Measurements from ENCODE around the gene MYH7. TPM values are rescaled to one million over a fixed set of nuclear protein-coding genes. Genes with fewer than 3 reads are reported as not detected.

The MYH7 gene
- total RNA-seq, 6 donors from 2014 or later, result not detected

- H3K27me3 ChIP-seq, result no peaks in the 10 kb centered on the region
- no peaks in the 10 kb centered on the region for H3K36me3 ChIP-seq
- WGBS, 2 donors, result 95% methylated on average over 5 of the region's 6 CpGs; no CpG with 5 or more reads in 1 of the 2 donors
- no peak for ATAC-seq (ENCODE audit: low FRiP score in 2 of 2)
- H3K27ac ChIP-seq, result no peak overlapping the region
- H3K4me3 ChIP-seq, result no peak overlapping the region
- TF ChIP-seq POLR2AphosphoS5 (IDR thresholded peaks at IDR 0.05) (no peak), EP300 (IDR thresholded peaks at IDR 0.05) (no peak), POLR2A (IDR thresholded peaks at IDR 0.05) (no peak)
- TF ChIP-seq, protein P1, sequence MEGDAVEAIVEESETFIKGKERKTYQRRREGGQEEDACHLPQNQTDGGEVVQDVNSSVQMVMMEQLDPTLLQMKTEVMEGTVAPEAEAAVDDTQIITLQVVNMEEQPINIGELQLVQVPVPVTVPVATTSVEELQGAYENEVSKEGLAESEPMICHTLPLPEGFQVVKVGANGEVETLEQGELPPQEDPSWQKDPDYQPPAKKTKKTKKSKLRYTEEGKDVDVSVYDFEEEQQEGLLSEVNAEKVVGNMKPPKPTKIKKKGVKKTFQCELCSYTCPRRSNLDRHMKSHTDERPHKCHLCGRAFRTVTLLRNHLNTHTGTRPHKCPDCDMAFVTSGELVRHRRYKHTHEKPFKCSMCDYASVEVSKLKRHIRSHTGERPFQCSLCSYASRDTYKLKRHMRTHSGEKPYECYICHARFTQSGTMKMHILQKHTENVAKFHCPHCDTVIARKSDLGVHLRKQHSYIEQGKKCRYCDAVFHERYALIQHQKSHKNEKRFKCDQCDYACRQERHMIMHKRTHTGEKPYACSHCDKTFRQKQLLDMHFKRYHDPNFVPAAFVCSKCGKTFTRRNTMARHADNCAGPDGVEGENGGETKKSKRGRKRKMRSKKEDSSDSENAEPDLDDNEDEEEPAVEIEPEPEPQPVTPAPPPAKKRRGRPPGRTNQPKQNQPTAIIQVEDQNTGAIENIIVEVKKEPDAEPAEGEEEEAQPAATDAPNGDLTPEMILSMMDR (IDR thresholded peaks at IDR 0.05), result no peak
- peaks cover 0 to 5% (median 0%) of the 10 kb centered on the region in 4 donors for H3K4me1 ChIP-seq
- H3K9me3 ChIP-seq, result no peaks in the 10 kb centered on the region
- no peak for DNase-seq
Observed at GRCh38 chr14:23382276-23382675, 53.2 kb downstream of the MYH7 start.

DNA sequence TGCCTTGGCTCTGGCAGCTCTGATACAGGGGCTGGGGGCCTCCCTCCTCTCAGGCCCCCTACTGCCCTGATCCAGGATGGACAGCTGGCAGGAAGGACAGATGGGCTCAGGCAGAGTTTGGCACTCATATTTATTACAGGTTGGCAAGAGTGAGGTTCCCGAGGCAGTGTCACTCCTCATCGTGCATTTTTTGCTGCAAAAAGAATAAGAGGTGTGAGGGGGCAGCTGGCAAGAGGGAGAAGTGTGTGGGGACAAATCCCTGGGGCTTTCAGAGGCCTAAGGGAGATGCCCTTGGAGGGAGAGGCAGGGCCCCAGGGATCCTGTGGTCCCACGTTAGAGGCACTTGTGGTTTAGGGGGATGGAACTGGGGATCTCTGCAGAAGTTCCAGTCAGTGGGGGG, 53.6 kb downstream of the MYH7 start:
- WGBS, 2 donors, result 49 to 53% methylated on average over 3 of the region's 3 CpGs

DNA sequence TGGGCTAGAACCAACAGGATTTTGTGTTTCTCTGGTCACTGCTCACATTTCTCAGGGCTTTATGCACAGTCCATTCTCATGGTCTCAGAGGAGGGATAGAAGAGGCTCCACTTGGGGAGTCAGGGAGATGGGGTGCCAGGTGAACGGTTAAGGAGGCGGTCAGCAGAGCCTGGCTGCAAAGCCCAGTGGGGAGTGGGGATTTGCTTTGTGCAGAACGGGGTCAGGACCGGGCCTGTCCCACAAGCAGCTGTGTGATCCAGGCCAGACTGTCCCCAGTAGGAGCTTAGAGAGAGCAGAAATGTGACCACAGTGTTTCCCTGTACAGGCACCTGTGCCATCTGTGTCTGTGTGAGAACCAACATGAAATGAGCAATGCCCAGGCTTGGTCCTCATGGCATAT, 54.5 kb downstream of the MYH7 start:
- WGBS, 2 donors, result 64 to 83% methylated on average over 4 of the region's 4 CpGs
- Histone ChIP-seq H3K36me3 (no peaks in the 10 kb centered on the region), H3K27me3 (no peaks in the 10 kb centered on the region), H3K9me3 (no peaks in the 10 kb centered on the region), H3K27ac (no peak overlapping the region), H3K4me3 (no peak overlapping the region), H3K4me1 (peaks cover 0 to 5% (median 0%) of the 10 kb centered on the region in 4 donors)
- TF ChIP-seq POLR2A (IDR thresholded peaks at IDR 0.05) (no peak), POLR2AphosphoS5 (IDR thresholded peaks at IDR 0.05) (no peak), EP300 (IDR thresholded peaks at IDR 0.05) (no peak)
- TF ChIP-seq, protein P1 (IDR thresholded peaks at IDR 0.05), result no peak
- no peak for ATAC-seq (ENCODE audit: low FRiP score in 2 of 2)
- DNase-seq, result no peak

More for the DNA sequence above, 53.6 kb downstream of the MYH7 start:
- Histone ChIP-seq H3K4me1 (peaks cover 0 to 5% (median 0%) of the 10 kb centered on the region in 4 donors), H3K27me3 (no peaks in the 10 kb centered on the region), H3K9me3 (no peaks in the 10 kb centered on the region), H3K36me3 (no peaks in the 10 kb centered on the region), H3K27ac (no peak overlapping the region), H3K4me3 (no peak overlapping the region)
- DNase-seq, result no peak
- no peak for ATAC-seq (ENCODE audit: low FRiP score in 2 of 2)
- no peak for TF ChIP-seq EP300 (IDR thresholded peaks at IDR 0.05)
- TF ChIP-seq POLR2A (IDR thresholded peaks at IDR 0.05), result no peak
- TF ChIP-seq, protein P1 (IDR thresholded peaks at IDR 0.05), result no peak
- no peak for TF ChIP-seq POLR2AphosphoS5 (IDR thresholded peaks at IDR 0.05)

DNA sequence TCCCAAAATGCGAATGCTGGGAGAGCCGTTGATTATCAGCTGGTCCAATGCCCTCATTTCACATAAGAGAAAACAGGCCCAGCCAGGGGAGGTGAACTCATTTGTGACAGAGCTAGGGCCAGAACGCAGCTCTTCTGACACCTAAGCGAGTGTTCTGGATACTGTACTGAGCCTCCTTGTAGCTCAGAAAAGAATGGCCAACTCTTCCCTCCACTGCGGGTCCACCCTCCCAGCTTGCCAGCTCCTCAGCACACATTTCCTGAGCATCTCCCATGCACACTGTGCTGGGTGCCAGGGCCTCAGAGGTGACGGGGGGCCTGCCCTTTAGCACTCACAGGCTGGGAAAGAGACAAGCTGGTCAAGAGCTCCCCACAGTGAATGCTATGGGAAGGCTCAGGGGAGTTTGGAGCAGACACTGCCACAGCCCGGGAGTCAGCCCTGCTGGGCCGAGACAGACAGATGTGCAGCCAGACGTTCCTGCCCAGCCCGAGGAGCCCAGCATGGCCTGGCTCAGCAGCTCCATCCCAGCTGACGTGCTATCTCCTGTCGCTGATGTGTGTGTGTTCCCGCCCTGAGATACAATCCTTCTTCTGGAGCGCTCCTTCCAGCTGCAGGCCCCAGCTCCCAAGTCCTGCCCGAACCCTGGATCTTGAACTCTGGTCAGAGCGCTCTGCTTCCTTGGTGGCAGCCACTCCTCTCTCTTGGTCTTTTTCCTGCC, 55.1 kb downstream of the MYH7 start:
- Histone ChIP-seq H3K36me3 (no peaks in the 10 kb centered on the region), H3K4me3 (no peak overlapping the region), H3K27me3 (no peaks in the 10 kb centered on the region), H3K9me3 (no peaks in the 10 kb centered on the region), H3K27ac (no peak overlapping the region), H3K4me1 (peaks cover 0 to 5% (median 0%) of the 10 kb centered on the region in 4 donors)
- 65 to 72% methylated on average over 9 to 16 of the region's 16 CpGs for WGBS, 2 donors
- TF ChIP-seq, protein P1 (IDR thresholded peaks at IDR 0.05), result peak in 1 of 6 experiments; percentile 17
- TF ChIP-seq POLR2AphosphoS5 (IDR thresholded peaks at IDR 0.05), result no peak
- DNase-seq (no peak), ATAC-seq (ENCODE audit: low FRiP score in 2 of 2) (no peak)
